ENCODE results near the gene CALML5.

Gene CALML5

DNA sequence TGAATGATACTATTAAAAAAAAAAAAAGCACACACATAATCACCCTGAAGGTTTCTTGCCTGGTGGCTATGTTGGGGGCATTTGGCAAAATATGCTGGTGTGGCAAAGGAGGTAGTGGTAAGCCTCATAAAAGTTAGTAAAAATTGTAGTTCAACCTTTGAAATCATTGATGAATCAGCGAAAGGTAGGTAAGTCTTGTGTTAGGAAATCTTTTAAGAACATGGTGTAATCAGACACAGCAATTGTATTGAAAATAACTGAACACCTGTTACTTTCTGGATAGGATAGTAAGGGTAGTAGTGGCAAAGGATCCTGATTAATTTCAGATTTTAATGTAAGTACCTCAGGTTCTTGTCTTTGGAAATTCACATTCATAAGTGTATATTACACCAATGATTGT lies 40.9 kb downstream of the CALML5 start:
- H3K4me3 ChIP-seq (ENCODE audit: low read depth, low read length) = no peak overlapping the region
- TF ChIP-seq, protein P1, sequence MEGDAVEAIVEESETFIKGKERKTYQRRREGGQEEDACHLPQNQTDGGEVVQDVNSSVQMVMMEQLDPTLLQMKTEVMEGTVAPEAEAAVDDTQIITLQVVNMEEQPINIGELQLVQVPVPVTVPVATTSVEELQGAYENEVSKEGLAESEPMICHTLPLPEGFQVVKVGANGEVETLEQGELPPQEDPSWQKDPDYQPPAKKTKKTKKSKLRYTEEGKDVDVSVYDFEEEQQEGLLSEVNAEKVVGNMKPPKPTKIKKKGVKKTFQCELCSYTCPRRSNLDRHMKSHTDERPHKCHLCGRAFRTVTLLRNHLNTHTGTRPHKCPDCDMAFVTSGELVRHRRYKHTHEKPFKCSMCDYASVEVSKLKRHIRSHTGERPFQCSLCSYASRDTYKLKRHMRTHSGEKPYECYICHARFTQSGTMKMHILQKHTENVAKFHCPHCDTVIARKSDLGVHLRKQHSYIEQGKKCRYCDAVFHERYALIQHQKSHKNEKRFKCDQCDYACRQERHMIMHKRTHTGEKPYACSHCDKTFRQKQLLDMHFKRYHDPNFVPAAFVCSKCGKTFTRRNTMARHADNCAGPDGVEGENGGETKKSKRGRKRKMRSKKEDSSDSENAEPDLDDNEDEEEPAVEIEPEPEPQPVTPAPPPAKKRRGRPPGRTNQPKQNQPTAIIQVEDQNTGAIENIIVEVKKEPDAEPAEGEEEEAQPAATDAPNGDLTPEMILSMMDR (IDR thresholded peaks at IDR 0.05; ENCODE audit: low read depth, low read length) = no peak

DNA sequence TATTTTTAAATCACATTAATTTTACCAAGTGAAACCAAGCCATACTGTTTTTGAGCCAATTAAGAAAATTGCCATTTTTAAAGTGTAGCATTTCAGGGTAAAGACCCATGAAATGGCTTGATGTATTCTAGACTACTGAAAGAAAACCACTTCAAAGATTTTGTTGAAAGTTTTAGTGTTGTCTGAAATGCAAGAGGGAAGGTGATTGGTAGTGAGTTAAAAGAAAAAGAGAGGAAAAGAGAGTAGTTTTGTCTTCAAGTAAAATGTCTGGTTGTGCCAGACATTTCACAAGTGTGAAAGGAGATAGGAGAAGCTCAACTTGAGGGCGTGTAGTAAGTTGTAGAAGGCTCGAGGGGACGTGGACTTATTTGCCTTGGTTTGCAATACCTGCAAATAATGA lies 41.6 kb downstream of the CALML5 start:
- TF ChIP-seq, protein P1 (IDR thresholded peaks at IDR 0.05; ENCODE audit: low read depth, low read length) = no peak
- H3K4me3 ChIP-seq (ENCODE audit: low read depth, low read length) = no peak overlapping the region

DNA sequence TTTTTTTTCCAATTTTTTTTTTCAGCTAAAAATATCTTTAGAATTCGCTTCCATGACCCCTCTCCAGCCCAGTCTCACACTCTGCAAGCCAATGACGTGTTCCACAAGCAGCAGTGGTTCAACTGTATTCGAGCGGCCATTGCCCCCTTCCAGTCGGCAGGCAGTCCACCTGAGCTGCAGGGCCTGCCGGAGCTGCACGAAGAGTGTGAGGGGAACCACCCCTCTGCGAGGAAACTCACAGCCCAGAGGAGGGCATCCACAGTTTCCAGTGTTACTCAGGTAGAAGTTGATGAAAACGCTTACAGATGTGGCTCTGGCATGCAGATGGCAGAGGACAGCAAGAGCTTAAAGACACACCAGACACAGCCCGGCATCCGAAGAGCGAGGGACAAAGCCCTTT lies 42.8 kb downstream of the CALML5 start:
- TF ChIP-seq, protein P1 (IDR thresholded peaks at IDR 0.05; ENCODE audit: low read depth, low read length) = no peak
- H3K4me3 ChIP-seq (ENCODE audit: low read depth, low read length) = no peak overlapping the region

DNA sequence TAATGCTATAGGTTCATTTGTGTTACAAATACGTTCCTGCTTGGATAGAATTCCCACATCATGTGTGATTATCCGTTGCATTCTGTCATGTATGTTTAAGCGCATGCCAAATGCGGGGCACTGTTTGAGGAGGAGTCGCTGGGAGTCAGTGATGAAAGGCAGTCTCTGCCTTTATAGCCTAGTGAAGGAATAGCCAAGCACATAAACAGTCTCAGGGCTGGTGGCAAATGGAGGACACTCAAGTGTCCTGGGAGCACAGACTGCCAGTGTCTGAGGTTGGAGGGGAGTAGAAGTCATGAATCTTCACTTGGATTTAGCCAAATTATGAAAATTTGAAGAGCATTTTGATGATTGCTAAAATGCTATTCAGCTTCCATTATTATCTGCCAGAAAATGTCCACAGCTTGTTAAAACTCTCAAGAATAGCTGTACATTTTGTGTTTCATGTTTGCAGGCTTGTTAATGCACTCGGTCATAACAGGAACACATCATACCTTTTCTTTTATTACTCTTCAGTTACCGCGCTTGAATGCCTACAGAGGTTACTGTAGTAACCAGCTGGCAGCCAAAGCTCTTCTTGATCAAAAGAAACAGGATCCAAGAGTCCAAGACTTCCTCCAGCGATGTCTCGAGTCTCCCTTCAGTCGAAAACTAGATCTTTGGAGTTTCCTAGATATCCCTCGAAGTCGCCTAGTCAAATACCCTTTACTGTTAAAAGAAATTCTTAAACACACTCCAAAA lies 45.5 kb downstream of the CALML5 start:
- TF ChIP-seq, protein P1 (IDR thresholded peaks at IDR 0.05; ENCODE audit: low read depth, low read length) = no peak

DNA sequence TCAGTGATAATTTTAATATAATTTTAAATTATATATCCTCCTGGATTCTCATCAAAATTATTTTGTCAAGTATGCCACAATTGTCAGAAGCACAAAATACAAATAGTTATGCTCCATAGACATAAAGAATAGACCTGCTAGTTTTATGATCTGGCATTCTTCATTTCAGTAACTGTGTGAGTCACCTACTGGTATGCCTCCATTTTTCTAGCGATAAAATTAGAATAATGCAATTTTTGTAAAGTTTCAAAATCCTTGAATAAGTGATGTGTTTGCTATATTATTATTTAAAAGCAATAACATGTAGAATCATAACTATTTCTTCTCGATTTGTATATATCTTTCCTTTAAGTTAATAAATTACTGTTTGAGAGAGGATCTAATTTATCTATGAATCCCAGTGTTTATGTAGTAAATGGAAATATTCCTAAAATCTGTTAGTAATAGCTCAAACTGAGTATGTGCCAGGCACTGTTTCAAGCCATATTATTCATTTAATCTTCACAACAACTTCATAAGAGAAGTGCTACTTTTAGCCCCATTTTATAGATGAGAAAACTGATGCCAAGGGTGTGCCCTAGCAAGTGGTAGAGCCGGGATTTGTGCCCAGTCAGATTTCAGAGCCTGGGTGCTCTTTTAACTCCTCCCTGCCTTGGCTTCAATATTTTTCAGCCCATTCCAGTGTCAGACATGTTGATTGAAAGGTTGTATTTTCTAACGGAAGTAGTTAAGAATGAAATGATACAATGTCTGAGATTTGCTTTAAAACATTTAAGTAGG lies 48.6 kb downstream of the CALML5 start:
- TF ChIP-seq, protein P1 (IDR thresholded peaks at IDR 0.05; ENCODE audit: low read depth, low read length) = no peak

More for the DNA sequence above, 45.5 kb downstream of the CALML5 start:
- H3K4me3 ChIP-seq (ENCODE audit: low read depth, low read length) = no peak overlapping the region

DNA sequence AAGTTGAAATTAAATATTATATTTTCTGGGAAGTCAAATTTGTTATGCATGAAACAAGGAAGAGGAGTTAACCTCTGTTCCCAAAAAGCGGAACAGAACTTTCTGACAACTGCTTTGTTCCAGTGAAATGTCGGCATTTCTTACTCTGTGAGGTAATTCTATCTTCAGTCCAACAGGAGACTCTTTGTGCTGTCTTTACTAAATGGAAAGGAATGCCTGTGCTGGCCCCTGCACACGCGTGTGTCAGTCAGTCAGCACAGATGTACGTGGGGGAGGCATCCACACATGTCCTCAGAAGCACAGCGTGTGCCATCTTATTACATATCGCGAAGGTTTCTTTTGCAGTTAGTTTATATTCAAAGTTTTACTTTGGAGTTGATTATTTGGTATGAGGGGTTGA lies 49.5 kb downstream of the CALML5 start:
- H3K4me3 ChIP-seq (ENCODE audit: low read depth, low read length) = no peak overlapping the region
- TF ChIP-seq, protein P1 (IDR thresholded peaks at IDR 0.05; ENCODE audit: low read depth, low read length) = no peak

More for the DNA sequence above, 48.6 kb downstream of the CALML5 start:
- no peak overlapping the region for H3K4me3 ChIP-seq (ENCODE audit: low read depth, low read length)

DNA sequence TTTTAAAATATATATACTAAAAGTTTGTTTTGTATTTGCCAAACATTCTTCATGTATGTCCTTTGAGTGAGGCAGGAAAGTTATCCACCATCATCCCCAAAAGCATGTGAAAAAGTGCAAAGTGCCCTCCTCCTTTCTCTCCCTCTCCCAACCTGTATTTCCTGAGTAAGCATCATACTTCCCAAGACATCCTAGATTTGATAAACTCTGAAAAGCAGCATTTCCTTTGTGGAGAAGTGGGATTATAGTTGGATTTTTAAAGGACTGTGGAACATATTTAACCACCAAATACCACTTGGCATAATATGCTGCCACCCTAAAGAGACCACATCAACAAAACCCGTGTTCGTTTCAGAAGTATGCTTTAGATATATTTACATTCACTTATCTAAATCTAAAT lies 50.1 kb downstream of the CALML5 start:
- H3K4me3 ChIP-seq (ENCODE audit: low read depth, low read length) = no peak overlapping the region

More for the DNA sequence above, 50.1 kb downstream of the CALML5 start:
- TF ChIP-seq, protein P1 (IDR thresholded peaks at IDR 0.05; ENCODE audit: low read depth, low read length) = no peak

All from WI38 (cell line).